Activated T-cell treated with anti-CD3 and anti-CD28 coated beads for 48 hours (primary cell): ENCODE results near the gene SLX4.

Source experiments
- DNase-seq: peaks from one replicate; pipeline ENCODE4 v3.0.0-alpha.2; 2020; ENCODE audit warnings: low read depth

SLX4 gene

DNA sequence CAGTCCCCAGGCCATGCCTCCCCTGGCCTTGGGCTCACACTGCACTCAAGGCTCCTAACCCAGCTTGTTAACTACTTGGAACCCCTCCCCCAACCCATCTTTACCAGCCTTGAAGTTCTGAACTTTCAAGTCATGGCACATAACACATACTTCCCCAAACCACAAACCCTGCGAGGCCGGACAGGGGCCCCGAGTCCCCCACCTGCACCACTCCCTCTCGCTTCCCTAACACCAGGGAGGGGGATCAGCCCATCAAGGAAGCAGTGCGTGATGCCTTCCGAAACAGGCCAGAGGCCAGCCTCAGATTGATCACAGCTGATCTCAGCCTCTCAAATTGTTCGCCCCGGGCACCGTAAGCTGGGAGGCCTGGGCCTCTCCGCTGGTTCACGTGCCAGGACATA lies 31.2 kb downstream of the SLX4 start:
- DNase-seq, result no peak

GRCh38 chr16:3579776-3580175 lies 31.6 kb downstream of the SLX4 start:
- no peak for DNase-seq

DNA sequence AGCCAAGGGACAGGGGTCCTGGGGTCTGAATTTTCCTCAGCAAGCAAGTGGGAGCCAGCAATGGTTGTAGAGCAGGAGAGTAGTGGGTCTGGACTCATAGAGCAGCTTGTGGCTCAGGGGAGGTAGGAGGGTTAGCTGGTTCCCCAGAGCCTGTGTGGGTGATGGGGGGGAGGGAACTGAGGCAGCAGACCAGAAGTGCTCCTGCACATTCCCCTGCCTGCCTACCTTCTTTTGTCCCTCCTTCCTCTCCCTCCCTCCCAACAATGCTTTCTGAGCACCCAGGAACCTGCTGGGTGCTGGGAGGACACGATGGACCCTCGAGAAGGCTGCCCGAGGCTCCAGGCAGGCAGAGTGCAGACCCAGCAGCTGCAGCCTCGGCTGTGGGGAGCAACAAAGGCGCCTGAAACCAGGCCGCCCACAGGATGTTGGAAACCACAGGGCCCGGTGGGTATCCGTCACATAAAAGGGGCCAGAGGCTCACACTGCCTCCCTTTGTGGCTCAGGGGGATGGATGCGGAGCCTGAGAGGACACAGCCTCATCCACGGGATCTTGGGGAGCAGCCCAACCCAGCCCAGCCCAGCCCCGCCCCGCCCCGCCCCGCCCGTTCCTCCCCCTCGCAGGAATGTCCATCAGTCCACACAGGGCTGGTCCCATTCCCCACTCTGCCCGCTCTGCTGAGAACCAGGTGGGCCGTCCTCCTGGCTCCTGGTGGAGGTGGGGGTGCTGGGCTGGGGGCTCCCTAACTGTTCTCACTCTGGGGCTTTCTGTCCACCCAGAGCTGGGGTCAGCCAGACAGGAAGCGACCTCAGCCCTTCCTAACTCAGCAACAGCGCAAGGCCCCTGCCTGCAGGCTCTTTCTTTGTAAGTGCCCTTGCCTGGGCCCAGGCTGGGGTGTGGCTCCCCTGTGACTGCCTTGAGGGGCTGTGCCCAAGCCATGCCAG lies 32.5 kb downstream of the SLX4 start:
- DNase-seq, result peak; percentile 63

DNA sequence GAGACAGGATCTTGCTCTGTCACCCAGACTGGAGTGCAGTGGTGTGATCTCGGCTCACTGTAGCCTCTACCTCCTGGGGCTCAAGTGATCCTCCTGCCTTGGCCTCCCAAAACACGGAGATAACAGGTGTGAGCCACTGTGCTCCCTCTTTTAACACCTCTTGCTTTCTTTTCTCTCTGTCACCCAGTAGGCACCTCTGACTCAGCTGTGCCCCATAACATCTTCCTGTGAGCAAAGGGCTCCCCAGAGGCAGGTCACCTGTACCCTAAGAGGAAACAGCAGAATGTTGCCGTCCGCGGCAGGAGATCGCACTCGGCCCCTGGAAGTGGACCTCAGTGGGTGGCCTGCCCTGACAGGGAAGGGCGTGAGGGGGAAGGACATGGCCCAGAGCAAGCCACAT lies 33.3 kb downstream of the SLX4 start:
- no peak for DNase-seq

- peak; percentile 40 for DNase-seq
Measured at GRCh38 chr16:3577302-3577752, 34.1 kb downstream of the SLX4 start, which contains the start of gene NLRC3. Gene NLRC3, minus strand, starts transcription at chr16:3577403. Its CDS starts 12,367 bp downstream, at chr16:3565036.

DNA sequence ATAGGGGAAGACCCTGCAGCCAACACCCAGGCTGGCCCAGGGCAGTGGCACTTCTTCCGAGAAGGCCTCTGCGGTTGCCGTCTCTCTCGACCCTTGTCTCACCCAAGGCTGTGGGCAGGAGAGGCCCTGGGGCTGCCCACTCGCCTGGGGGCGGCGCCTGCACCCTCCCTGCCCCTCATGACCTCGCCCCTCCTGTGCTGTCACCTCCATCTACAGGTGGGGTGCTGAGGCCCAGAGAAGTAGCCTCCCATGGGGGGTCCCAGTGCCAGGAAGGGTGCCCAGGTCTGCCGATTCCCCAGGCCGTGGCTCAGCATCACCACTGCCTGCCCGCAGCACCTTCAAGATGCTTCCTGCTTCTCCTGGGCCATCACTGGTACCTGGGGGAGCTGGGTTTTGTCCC lies 35.2 kb downstream of the SLX4 start:
- no peak for DNase-seq

GRCh38 chr16:3575491-3575890 lies 35.9 kb downstream of the SLX4 start:
- no peak for DNase-seq

DNA sequence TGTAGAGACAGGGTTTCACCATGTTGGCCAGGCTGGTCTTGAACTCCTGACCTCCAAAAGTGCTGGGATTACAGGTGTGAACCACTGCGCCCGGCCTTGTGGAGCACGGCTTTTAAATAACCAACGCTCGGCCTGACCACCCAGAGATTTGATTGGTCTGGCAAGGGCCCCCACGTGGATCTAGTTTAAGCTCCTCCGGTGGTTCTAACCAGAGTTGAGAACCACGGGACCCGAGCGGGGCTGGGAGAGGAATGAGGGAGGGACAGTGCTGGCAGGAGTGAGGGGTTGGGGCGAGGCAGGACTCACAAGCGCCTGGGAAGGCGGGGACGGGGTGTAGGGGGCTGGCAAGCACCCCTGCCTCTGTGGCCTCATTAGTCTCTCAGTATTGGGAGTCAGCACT lies 37.2 kb downstream of the SLX4 start:
- DNase-seq, result no peak

GRCh38 chr16:3573146-3573815 lies 38.1 kb downstream of the SLX4 start:
- no peak for DNase-seq

DNA sequence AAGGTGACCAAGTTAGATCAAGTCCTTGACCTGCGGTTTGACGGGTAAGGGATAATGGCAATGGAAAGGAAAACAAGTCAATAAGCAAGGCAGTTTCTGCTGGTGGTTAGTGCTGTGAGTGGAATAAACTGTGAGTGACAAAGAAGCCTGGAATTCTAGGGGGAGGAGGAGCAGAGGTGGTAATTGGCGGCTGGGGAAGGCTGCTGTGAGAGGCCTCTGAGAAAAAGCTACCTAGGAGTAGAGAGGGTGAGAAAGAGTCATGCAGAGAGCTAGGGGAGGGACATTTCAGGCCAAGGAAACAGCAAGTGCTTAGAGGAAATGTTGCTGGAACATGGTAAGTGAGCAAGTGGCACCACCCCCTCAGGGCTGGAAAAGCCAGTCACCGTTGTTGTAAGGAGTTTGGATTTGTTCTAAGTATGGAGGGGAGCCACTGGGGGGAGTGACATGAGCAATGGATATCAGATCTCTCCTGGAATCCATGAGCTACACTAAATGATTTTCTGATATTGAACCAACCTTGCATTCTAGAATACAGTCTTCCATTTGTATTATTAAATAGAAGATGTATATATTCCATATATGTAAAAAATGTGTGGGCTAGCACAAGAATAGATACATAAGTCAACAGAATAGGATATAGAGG lies 40.9 kb downstream of the SLX4 start:
- DNase-seq, result no peak

- no peak for DNase-seq
Measured at GRCh38 chr16:3569851-3570250, 41.6 kb downstream of the SLX4 start.

GRCh38 chr16:3566990-3567389 lies 44.4 kb downstream of the SLX4 start:
- no peak for DNase-seq

DNA sequence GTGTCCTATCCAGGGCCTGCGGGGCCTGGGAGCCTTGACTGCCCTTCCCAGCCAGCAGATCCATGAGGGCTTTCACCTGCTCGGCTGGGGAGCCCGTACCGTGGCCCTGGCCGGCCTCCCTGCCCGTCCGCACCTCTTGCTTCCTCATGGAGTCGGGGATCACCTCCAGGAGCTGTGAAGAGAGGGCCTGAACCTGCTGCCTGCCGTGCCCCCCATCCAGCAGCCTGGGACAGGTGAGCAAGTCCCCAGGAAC lies 46.6 kb downstream of the SLX4 start:
- no peak for DNase-seq

GRCh38 chr16:3564130-3564888 lies 47.1 kb downstream of the SLX4 start:
- no peak for DNase-seq

DNA sequence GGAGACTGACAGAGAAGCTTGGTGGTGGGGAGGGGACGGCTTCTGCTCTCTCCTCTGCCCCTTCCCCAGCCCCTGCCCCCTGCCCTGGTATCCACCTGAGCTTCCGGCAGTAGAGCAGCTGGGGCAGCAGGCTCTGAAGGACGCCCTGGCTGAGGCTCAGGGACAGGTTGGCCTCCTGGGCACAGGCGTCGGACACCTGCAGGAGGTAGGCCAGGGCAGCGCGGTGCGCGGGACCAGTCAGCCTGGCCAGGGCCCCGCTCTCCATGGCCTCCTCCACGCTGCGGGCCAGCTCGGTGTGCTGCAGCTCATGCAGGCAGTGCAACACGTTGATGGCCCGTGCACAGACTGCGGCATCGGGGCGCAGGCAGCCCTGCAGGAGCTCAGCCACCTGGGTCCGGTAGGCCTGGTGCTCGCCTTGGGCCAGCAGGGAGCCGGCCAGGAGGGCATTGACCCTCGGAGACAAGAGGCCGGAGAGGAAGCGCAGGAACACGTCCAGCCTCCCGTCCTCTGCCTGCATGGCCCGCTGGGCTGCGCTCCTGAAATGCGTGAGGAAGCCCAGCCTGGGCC lies 48.4 kb downstream of the SLX4 start:
- no peak for DNase-seq

DNA sequence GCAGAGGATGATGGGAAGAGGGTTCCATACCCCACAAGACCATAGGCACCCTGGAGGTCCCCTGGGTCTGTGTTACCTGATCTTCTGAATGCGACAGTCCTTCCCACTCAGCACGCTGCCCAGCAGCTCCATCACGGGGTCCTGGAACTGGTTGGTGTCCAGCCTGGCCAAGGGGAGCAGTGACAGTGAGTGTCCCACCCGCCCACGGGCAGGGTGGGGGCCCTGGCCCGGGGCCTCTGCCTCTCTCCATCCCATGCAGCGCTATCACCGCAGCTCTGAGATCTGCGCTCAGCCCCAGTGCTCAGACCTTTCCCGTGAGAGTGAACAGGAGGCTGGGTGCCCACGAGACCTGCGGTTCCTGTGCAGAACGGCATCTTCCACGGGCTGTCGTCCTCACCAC lies 49.8 kb downstream of the SLX4 start:
- DNase-seq, result no peak

DNA sequence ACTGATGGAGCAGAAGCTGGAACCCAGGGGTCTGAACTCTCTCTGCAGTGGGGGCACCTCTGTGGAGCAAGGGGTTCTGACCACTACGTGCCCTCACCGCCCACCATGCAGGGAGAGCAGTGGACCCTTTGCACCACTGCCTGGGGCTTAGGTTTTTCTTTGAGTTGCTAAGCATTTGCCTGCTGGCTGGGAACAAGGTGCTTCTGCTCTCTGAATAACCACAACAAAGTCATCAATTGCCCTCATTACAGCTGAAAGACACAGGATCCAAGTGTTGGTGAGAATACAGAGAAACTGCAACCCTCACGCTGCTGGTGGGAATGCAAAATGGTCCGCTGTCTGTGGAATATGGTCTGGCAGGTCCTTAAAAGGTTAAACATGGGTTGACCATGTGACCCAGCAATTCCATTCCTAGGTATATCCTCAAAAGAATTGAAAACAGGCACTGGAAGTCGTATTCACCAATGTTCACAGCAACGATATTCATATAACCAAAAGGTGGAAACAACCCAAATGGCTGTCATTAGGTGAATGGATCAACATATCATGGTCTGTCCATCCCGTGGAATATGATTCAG lies 57.0 kb downstream of the SLX4 start:
- DNase-seq, result no peak

GRCh38 chr16:3553138-3553923 lies 58.1 kb downstream of the SLX4 start:
- DNase-seq, result no peak

GRCh38 chr16:3550851-3551847 lies 60.3 kb downstream of the SLX4 start:
- no peak for DNase-seq

DNA sequence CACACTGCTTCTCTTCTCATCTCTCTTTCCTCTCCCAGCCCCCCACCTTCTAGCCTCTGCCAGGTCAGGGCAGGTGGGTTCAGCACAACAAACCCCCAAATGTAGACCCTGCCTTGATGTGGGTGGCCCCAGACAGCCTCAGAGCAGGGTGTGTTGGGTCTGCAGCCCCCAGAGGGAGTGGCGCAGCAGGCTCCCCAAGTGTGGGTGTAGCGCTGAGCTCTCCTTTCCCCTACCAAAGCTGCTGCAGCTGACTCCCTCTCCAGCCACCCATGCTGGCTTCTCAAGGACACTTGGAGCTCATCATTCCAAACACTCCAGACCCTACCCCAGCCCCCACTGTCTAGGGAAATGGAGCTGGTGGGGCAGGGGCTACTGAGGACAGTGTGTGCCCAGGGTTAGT lies 61.5 kb downstream of the SLX4 start:
- DNase-seq, result no peak
